ENCODE results near the gene HHLA2.
A peak's percentile ranks its signal among the peaks of the same experiment; 100 is the strongest.
"Not testable (repeated sequence)": the region's sequence is repeated elsewhere in the genome, so short reads cannot be mapped to it uniquely, and the experiment has no call there.

Gene HHLA2

DNA sequence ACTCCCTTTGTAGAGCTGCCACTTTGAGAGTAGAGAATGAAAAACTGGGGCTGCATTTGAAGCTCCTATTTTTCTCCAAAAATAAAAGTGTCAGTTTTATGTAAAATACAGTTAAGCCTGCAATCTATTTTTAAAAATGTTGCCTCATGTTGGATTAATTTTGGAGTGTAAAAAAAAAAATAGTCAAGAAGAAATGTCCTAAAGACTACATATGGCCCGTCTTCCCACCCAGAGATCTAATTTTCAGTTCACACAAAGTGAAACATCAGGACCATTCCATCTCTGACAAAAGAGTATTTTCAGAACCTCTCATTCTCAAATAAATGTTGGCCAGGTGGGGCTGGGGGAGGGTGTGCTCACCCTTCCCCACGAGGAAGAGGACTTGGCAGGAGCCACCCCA is 62.7 kb downstream of the HHLA2 start:
- TF ChIP-seq POLR2AphosphoS5 (IDR thresholded peaks at IDR 0.05; ENCODE audit: low read depth, low read length) = no peak
- DNase-seq (ENCODE audit: insufficient read length, low spot score) (no peak), FAIRE-seq (no peak)

DNA sequence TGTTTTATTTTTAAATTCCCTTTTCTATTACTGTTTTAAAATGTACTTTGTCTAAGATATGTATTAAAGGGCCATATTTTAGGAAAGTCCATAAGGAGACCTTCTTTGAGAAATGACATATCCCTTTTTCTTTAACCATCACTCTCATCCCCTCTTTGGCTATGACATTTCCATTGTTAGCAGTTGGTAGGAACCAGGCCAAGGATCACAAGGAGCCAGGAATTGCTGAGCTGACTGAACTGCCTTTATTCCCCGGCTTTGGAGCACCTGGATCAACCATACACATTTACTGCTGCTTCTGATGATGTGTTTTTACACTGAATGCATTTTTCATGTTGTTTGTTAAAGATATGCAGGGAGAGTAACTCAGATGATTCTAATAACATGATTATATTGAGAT is 79.7 kb downstream of the HHLA2 start:
- TF ChIP-seq POLR2AphosphoS5 (IDR thresholded peaks at IDR 0.05; ENCODE audit: low read depth, low read length) (no peak), TAF1 (IDR thresholded peaks at IDR 0.05; ENCODE audit: low read depth, low read length) (no peak), POU2F2 (IDR thresholded peaks at IDR 0.05; ENCODE audit: low read depth, low read length) (no peak), SPI1 (IDR thresholded peaks at IDR 0.05; ENCODE audit: low read depth, low read length) (no peak), PAX5 (IDR thresholded peaks at IDR 0.05; ENCODE audit: insufficient read depth, low read length, severe bottlenecking) (no peak), POLR2A (IDR thresholded peaks at IDR 0.05; ENCODE audit: low read depth, low read length) (no peak)
- no peak for DNase-seq (ENCODE audit: insufficient read length, low spot score)
- FAIRE-seq = no peak

DNA sequence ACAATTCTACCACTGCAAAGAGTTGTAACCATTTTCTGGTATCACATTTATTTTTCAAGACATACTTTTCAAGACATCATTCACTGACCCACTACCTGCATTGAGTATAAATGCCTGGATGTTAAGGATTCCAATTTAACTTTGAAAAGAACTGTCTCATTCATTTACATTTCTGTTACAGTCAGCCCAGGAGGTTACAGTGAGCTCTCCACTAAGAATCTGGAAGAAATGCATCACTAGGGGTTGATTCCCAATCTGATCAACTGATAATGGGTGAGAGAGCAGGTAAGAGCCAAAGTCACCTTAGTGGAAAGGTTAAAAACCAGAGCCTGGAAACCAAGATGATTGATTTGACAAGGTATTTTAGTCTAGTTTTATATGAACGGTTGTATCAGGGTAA is 81.0 kb downstream of the HHLA2 start:
- DNase-seq (ENCODE audit: insufficient read length, low spot score) (no peak), FAIRE-seq (no peak)
- no peak for TF ChIP-seq POLR2AphosphoS5 (IDR thresholded peaks at IDR 0.05; ENCODE audit: low read depth, low read length)
- no peak for TF ChIP-seq SPI1 (IDR thresholded peaks at IDR 0.05; ENCODE audit: low read depth, low read length)
- no peak for TF ChIP-seq POU2F2 (IDR thresholded peaks at IDR 0.05; ENCODE audit: low read depth, low read length)
- no peak for TF ChIP-seq POLR2A (IDR thresholded peaks at IDR 0.05; ENCODE audit: low read depth, low read length)
- no peak for TF ChIP-seq TAF1 (IDR thresholded peaks at IDR 0.05; ENCODE audit: low read depth, low read length)
- TF ChIP-seq PAX5 (IDR thresholded peaks at IDR 0.05; ENCODE audit: insufficient read depth, low read length, severe bottlenecking) = no peak

DNA sequence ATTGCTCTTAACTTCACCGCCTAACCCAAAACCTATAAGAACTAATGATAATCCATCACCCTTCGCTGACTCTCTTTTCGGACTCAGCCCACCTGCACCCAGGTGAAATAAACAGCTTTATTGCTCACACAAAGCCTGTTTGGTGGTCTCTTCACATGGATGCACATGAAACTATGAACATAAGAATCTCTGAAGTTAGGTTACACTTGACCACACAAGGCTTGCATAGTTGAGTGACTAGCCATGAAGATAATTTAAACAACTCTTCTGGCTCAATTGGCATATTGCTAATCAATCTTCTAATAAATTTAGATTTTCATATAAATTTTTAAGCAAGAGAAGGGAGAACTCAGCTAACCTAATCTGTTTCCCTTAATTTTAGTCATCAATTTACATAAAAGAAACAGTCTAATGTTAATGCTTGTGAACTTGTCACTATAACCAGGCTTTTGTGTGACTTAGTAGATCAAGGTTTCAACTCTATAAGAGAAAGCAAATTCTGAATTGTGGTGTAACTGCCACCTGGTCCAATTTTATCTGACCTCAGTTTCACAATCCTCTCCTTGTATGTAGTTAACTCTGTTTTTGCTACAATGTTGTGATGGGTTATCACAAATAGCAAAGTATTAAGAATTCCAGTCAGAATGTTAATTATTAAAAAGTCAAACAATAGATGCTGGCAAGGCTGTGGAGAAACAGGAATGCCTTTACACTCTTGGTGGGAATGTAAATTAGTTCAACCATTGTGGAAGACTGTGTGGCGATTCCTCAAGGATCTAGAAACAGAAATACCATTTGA is 82.0 kb downstream of the HHLA2 start:
- no peak for FAIRE-seq
- TF ChIP-seq SPI1 (IDR thresholded peaks at IDR 0.05; ENCODE audit: low read depth, low read length) (no peak), POLR2A (IDR thresholded peaks at IDR 0.05; ENCODE audit: low read depth, low read length) (no peak), POLR2AphosphoS5 (IDR thresholded peaks at IDR 0.05; ENCODE audit: low read depth, low read length) (no peak), PAX5 (IDR thresholded peaks at IDR 0.05; ENCODE audit: insufficient read depth, low read length, severe bottlenecking) (no peak), POU2F2 (IDR thresholded peaks at IDR 0.05; ENCODE audit: low read depth, low read length) (no peak), TAF1 (IDR thresholded peaks at IDR 0.05; ENCODE audit: low read depth, low read length) (no peak)
- no peak for DNase-seq (ENCODE audit: insufficient read length, low spot score)

- DNase-seq (ENCODE audit: insufficient read length, low spot score) = not testable (repeated sequence)
These were observed 82.6 kb downstream of the HHLA2 start for GRCh38 chr3:108378952-108379342.

DNA sequence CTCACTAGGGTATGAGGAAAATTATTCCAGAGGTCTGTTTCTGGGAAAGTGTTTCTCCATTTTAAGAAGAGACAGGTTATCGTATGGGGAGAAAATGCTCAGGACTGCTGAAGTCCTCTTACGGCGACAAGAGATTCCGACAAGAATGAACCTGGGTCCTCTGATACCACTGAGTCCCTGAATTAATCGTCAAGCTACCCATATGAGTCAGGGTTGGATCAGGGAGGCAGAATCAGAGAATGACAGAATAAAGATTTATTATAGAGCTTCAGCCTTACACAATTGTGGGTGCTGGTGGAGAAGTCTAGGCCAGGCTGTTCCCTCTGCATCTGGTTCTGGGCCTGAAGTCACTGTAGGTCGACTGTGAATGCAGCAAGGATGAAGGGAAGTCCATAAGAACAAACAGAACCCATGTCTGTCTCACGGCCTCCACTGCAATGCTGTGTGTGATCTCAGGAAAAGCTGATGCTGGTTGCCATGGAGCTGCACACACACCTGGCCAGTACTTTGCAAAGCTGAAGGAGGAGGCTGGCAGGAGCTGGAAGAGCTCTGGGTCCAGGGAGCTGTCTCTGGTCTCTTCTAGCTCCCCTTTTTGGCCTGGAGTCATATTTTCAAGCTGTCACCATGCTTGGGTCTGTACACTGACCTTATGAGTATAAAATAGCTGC is 83.9 kb downstream of the HHLA2 start:
- FAIRE-seq (no peak), DNase-seq (ENCODE audit: insufficient read length, low spot score) (no peak)
- TF ChIP-seq PAX5 (IDR thresholded peaks at IDR 0.05; ENCODE audit: insufficient read depth, low read length, severe bottlenecking) = no peak
- TF ChIP-seq POU2F2 (IDR thresholded peaks at IDR 0.05; ENCODE audit: low read depth, low read length) = no peak
- no peak for TF ChIP-seq POLR2A (IDR thresholded peaks at IDR 0.05; ENCODE audit: low read depth, low read length)
- no peak for TF ChIP-seq SPI1 (IDR thresholded peaks at IDR 0.05; ENCODE audit: low read depth, low read length)
- TF ChIP-seq TAF1 (IDR thresholded peaks at IDR 0.05; ENCODE audit: low read depth, low read length) = no peak
- no peak for TF ChIP-seq POLR2AphosphoS5 (IDR thresholded peaks at IDR 0.05; ENCODE audit: low read depth, low read length)

More at GRCh38 chr3:108378952-108379342, 82.6 kb downstream of the HHLA2 start:
- FAIRE-seq = not testable (repeated sequence)

DNA sequence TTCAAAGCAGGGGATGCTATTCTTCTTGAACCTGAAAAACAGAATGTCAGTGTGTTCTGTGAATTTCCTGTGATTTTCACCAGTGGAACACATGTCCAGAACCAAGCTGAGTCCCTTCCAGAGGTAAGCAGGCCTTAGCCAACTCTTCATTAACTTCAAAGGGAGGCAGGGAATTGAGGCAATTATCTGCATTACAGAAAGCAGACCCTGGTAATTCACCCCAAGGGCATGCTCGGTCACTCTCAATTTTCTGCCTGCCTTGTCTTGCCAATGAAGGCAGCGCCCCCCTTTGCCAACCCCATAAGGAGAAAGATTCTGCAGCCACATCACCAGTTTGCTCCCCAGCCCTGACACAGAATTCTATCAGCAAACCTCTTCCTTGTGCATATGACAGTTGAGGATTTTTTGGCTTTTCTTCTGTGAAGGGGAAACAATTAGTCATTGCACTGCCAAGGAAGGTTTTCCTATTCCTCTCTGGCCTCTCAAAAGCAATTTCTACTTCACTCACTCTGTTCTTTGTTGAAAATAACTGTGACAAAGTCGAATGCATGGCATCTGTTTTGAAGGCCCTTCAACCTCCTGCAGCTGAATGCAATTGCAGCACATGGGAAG is 85.3 kb downstream of the HHLA2 start:
- TF ChIP-seq POU2F2 (IDR thresholded peaks at IDR 0.05; ENCODE audit: low read depth, low read length) = no peak
- no peak for TF ChIP-seq PAX5 (IDR thresholded peaks at IDR 0.05; ENCODE audit: insufficient read depth, low read length, severe bottlenecking)
- TF ChIP-seq POLR2AphosphoS5 (IDR thresholded peaks at IDR 0.05; ENCODE audit: low read depth, low read length) = no peak
- TF ChIP-seq POLR2A (IDR thresholded peaks at IDR 0.05; ENCODE audit: low read depth, low read length) = no peak
- TF ChIP-seq TAF1 (IDR thresholded peaks at IDR 0.05; ENCODE audit: low read depth, low read length) = no peak
- no peak for TF ChIP-seq SPI1 (IDR thresholded peaks at IDR 0.05; ENCODE audit: low read depth, low read length)
- FAIRE-seq = no peak
- no peak for DNase-seq (ENCODE audit: insufficient read length, low spot score)

- DNase-seq (ENCODE audit: insufficient read length, low spot score) (no peak), FAIRE-seq (no peak)
- no peak for TF ChIP-seq TAF1 (IDR thresholded peaks at IDR 0.05; ENCODE audit: low read depth, low read length)
- TF ChIP-seq PAX5 (IDR thresholded peaks at IDR 0.05; ENCODE audit: insufficient read depth, low read length, severe bottlenecking) = no peak
- no peak for TF ChIP-seq POLR2A (IDR thresholded peaks at IDR 0.05; ENCODE audit: low read depth, low read length)
- TF ChIP-seq POLR2AphosphoS5 (IDR thresholded peaks at IDR 0.05; ENCODE audit: low read depth, low read length) = no peak
- TF ChIP-seq SPI1 (IDR thresholded peaks at IDR 0.05; ENCODE audit: low read depth, low read length) = no peak
- no peak for TF ChIP-seq POU2F2 (IDR thresholded peaks at IDR 0.05; ENCODE audit: low read depth, low read length)
These were observed 87.0 kb downstream of the HHLA2 start for GRCh38 chr3:108383306-108383705.

DNA sequence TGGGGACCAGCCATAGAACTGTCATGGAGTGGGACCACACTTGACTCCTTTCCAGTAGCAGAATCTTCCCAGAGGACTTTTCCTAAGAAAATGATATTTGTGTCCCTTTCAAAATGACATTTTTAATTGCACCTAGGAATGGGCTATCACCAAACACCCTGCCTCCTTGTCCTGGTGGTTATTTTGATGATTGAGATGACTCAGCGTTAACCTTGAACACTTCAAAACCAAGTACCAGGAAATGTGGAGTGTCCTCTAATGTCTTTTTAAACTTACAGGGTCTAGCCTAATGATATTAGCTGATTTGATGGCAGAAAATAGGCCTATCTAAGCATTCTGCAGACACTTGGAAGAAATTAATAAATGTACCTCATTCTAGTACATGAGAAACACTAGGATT is 90.7 kb downstream of the HHLA2 start:
- no peak for DNase-seq (ENCODE audit: insufficient read length, low spot score)
- FAIRE-seq = peak; percentile 20
- TF ChIP-seq POU2F2 (IDR thresholded peaks at IDR 0.05; ENCODE audit: low read depth, low read length) (no peak), PAX5 (IDR thresholded peaks at IDR 0.05; ENCODE audit: insufficient read depth, low read length, severe bottlenecking) (no peak), SPI1 (IDR thresholded peaks at IDR 0.05; ENCODE audit: low read depth, low read length) (no peak), POLR2A (IDR thresholded peaks at IDR 0.05; ENCODE audit: low read depth, low read length) (no peak), TAF1 (IDR thresholded peaks at IDR 0.05; ENCODE audit: low read depth, low read length) (no peak), POLR2AphosphoS5 (IDR thresholded peaks at IDR 0.05; ENCODE audit: low read depth, low read length) (no peak)

Data from GM12891 (cell line).